GM21515 (cell line): Measurements from ENCODE around the gene SSTR1.
"Not testable (repeated sequence)": the region's sequence is repeated elsewhere in the genome, so short reads cannot be mapped to it uniquely, and the experiment has no call there.

Source experiments
- ATAC-seq: cut with Tn5 transposase; IDR thresholded peaks from one replicate; pipeline ENCODE4 v1.9.1; 2021; ENCODE audit not compliant: unreplicated experiment

The SSTR1 gene

GRCh38 chr14:38207736-38208617, at the start of gene SSTR1:
SSTR1 (plus strand) TSS chr14:38207904; CDS start chr14:38209390, 1,486 bp downstream.
- no peak for ATAC-seq

- ATAC-seq: no peak
Observed at GRCh38 chr14:38158468-38158867, 49.2 kb upstream of the SSTR1 start.

- ATAC-seq: no peak
Observed at GRCh38 chr14:38168416-38168815, 39.3 kb upstream of the SSTR1 start.

- ATAC-seq: no peak
Observed at GRCh38 chr14:38171197-38171596, 36.5 kb upstream of the SSTR1 start.

GRCh38 chr14:38174711-38175110, 33.0 kb upstream of the SSTR1 start:
- no peak for ATAC-seq

GRCh38 chr14:38175658-38176057, 32.0 kb upstream of the SSTR1 start:
- ATAC-seq: no peak

GRCh38 chr14:38176379-38176778, 31.3 kb upstream of the SSTR1 start:
- ATAC-seq: no peak

- ATAC-seq: no peak
Observed at GRCh38 chr14:38184132-38184531, 23.6 kb upstream of the SSTR1 start.

GRCh38 chr14:38185671-38186070, 22.0 kb upstream of the SSTR1 start:
- no peak for ATAC-seq

GRCh38 chr14:38186216-38186615, 21.5 kb upstream of the SSTR1 start:
- no peak for ATAC-seq

- ATAC-seq: no peak
Observed at GRCh38 chr14:38187528-38187927, 20.2 kb upstream of the SSTR1 start.

- no peak for ATAC-seq
Observed at GRCh38 chr14:38189930-38190726, 17.6 kb upstream of the SSTR1 start.

- not testable (repeated sequence) for ATAC-seq
Observed at GRCh38 chr14:38190846-38191245, 16.9 kb upstream of the SSTR1 start.

GRCh38 chr14:38191491-38191890, 16.2 kb upstream of the SSTR1 start:
- not testable (repeated sequence) for ATAC-seq

GRCh38 chr14:38197001-38197783, 10.5 kb upstream of the SSTR1 start:
- no peak for ATAC-seq

- ATAC-seq: no peak
Observed at GRCh38 chr14:38197784-38198335, 9.8 kb upstream of the SSTR1 start.

- no peak for ATAC-seq
Observed at GRCh38 chr14:38198425-38198824, 9.3 kb upstream of the SSTR1 start.

- no peak for ATAC-seq
Observed at GRCh38 chr14:38199076-38199475, 8.6 kb upstream of the SSTR1 start.

GRCh38 chr14:38199739-38200138, 8.0 kb upstream of the SSTR1 start:
- no peak for ATAC-seq

GRCh38 chr14:38201137-38201828, 6.4 kb upstream of the SSTR1 start:
- no peak for ATAC-seq
